Measurements from ENCODE around the gene GOLIM4. TPM values are rescaled to one million over a fixed set of nuclear protein-coding genes. Genes with fewer than 3 reads are reported as not detected.
"Not testable (repeated sequence)": the region's sequence is repeated elsewhere in the genome, so short reads cannot be mapped to it uniquely, and the experiment has no call there.

GOLIM4 gene
- polyA plus RNA-seq, result 1 to 10 TPM; 5.7 to 6.9 TPM

GRCh38 chr3:168095611-168096209, at the start of gene GOLIM4:
GOLIM4 (minus strand) TSS chr3:168095924; CDS start chr3:168095285, 639 bp downstream.
- no peaks in the 10 kb centered on the region for H3K27me3 ChIP-seq (ENCODE audit: control insufficient read depth in 1 of 2, insufficient read depth in 2 of 2, low read length in 2 of 2)
- H3K9me3 ChIP-seq (ENCODE audit: control insufficient read depth in 2 of 2, insufficient read depth in 1 of 2, low read depth in 1 of 2, low read length in 1 of 2), result no peaks in the 10 kb centered on the region
- H3K27ac ChIP-seq (ENCODE audit: low read depth in 2 of 2, low read length in 1 of 2), result peak within 1 kb of the TSS; percentile 89 to 96
- 0 to 1% methylated on average over 47 to 52 of the region's 52 CpGs for WGBS, 2 donors
- peak within 1 kb of the TSS; percentile 60 to 94 for H3K4me3 ChIP-seq (ENCODE audit: low read depth in 1 of 2, low read length in 2 of 2)
- H3K4me1 ChIP-seq (ENCODE audit: control insufficient read depth in 2 of 2, insufficient read depth in 2 of 2, low read length in 1 of 2), result no peaks in the 10 kb centered on the region
- no peaks in the 10 kb centered on the region for H3K36me3 ChIP-seq (ENCODE audit: control insufficient read depth in 2 of 2, insufficient read depth in 2 of 2, low read length in 1 of 2)

GRCh38 chr3:168141405-168141998, 45.8 kb upstream of the GOLIM4 start:
- Histone ChIP-seq H3K27ac (ENCODE audit: low read depth in 2 of 2, low read length in 1 of 2) (no peak overlapping the region), H3K36me3 (ENCODE audit: control insufficient read depth in 2 of 2, insufficient read depth in 2 of 2, low read length in 1 of 2) (no peaks in the 10 kb centered on the region), H3K9me3 (ENCODE audit: control insufficient read depth in 2 of 2, insufficient read depth in 1 of 2, low read depth in 1 of 2, low read length in 1 of 2) (no peaks in the 10 kb centered on the region), H3K4me1 (ENCODE audit: control insufficient read depth in 2 of 2, insufficient read depth in 2 of 2, low read length in 1 of 2) (no peaks in the 10 kb centered on the region), H3K27me3 (ENCODE audit: control insufficient read depth in 1 of 2, insufficient read depth in 2 of 2, low read length in 2 of 2) (no peaks in the 10 kb centered on the region), H3K4me3 (ENCODE audit: low read depth in 1 of 2, low read length in 2 of 2) (no peak overlapping the region)
- WGBS, 2 donors, result 84 to 88% methylated on average over 6 of the region's 6 CpGs

- WGBS, 2 donors, result 33 to 45% methylated on average over 3 of the region's 3 CpGs
- no peaks in the 10 kb centered on the region for H3K4me1 ChIP-seq (ENCODE audit: control insufficient read depth in 2 of 2, insufficient read depth in 2 of 2, low read length in 1 of 2)
- no peaks in the 10 kb centered on the region for H3K36me3 ChIP-seq (ENCODE audit: control insufficient read depth in 2 of 2, insufficient read depth in 2 of 2, low read length in 1 of 2)
Observed at GRCh38 chr3:168139947-168140346, 44.2 kb upstream of the GOLIM4 start.

DNA sequence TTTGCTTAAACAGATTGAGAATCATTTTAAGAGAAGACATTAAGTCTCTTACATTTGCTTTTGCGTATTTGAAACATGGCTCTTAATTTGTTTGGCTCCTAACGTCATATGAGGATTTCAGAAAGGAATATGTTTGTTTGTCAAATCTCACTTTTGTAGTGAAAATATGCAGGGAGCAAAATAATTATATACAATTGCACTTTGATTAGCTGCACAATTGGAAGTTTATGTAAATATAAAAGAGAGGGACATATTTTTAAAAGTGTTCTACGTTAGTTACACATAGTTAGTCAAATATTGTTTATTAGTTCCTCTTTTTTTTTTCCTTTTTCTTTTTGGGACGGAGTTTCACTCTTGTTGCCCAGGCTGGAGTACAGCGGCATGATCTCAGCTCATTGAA, 42.7 kb upstream of the GOLIM4 start:
- Histone ChIP-seq H3K36me3 (ENCODE audit: control insufficient read depth in 2 of 2, insufficient read depth in 2 of 2, low read length in 1 of 2) (no peaks in the 10 kb centered on the region), H3K4me3 (ENCODE audit: low read depth in 1 of 2, low read length in 2 of 2) (no peak overlapping the region), H3K27me3 (ENCODE audit: control insufficient read depth in 1 of 2, insufficient read depth in 2 of 2, low read length in 2 of 2) (no peaks in the 10 kb centered on the region), H3K9me3 (ENCODE audit: control insufficient read depth in 2 of 2, insufficient read depth in 1 of 2, low read depth in 1 of 2, low read length in 1 of 2) (no peaks in the 10 kb centered on the region), H3K27ac (ENCODE audit: low read depth in 2 of 2, low read length in 1 of 2) (no peak overlapping the region), H3K4me1 (ENCODE audit: control insufficient read depth in 2 of 2, insufficient read depth in 2 of 2, low read length in 1 of 2) (no peaks in the 10 kb centered on the region)
- WGBS, 2 donors, result 76 to 82% methylated on average over 5 of the region's 5 CpGs

More at GRCh38 chr3:168139947-168140346, 44.2 kb upstream of the GOLIM4 start:
- Histone ChIP-seq H3K27me3 (ENCODE audit: control insufficient read depth in 1 of 2, insufficient read depth in 2 of 2, low read length in 2 of 2) (no peaks in the 10 kb centered on the region), H3K27ac (ENCODE audit: low read depth in 2 of 2, low read length in 1 of 2) (no peak overlapping the region), H3K4me3 (ENCODE audit: low read depth in 1 of 2, low read length in 2 of 2) (no peak overlapping the region), H3K9me3 (ENCODE audit: control insufficient read depth in 2 of 2, insufficient read depth in 1 of 2, low read depth in 1 of 2, low read length in 1 of 2) (no peaks in the 10 kb centered on the region)

GRCh38 chr3:168134931-168135330, 39.2 kb upstream of the GOLIM4 start:
- H3K9me3 ChIP-seq (ENCODE audit: control insufficient read depth in 2 of 2, insufficient read depth in 1 of 2, low read depth in 1 of 2, low read length in 1 of 2), result no peaks in the 10 kb centered on the region
- H3K36me3 ChIP-seq (ENCODE audit: control insufficient read depth in 2 of 2, insufficient read depth in 2 of 2, low read length in 1 of 2), result no peaks in the 10 kb centered on the region
- no peaks in the 10 kb centered on the region for H3K4me1 ChIP-seq (ENCODE audit: control insufficient read depth in 2 of 2, insufficient read depth in 2 of 2, low read length in 1 of 2)
- H3K27me3 ChIP-seq (ENCODE audit: control insufficient read depth in 1 of 2, insufficient read depth in 2 of 2, low read length in 2 of 2), result no peaks in the 10 kb centered on the region
- H3K4me3 ChIP-seq (ENCODE audit: low read depth in 1 of 2, low read length in 2 of 2), result no peak overlapping the region
- no peak overlapping the region for H3K27ac ChIP-seq (ENCODE audit: low read depth in 2 of 2, low read length in 1 of 2)
- WGBS, 2 donors, result 65% methylated on average over 5 of the region's 5 CpGs

- H3K9me3 ChIP-seq (ENCODE audit: control insufficient read depth in 2 of 2, insufficient read depth in 1 of 2, low read depth in 1 of 2, low read length in 1 of 2); H3K27me3 ChIP-seq (ENCODE audit: control insufficient read depth in 1 of 2, insufficient read depth in 2 of 2, low read length in 2 of 2); H3K4me1 ChIP-seq (ENCODE audit: control insufficient read depth in 2 of 2, insufficient read depth in 2 of 2, low read length in 1 of 2); H3K27ac ChIP-seq (ENCODE audit: low read depth in 2 of 2, low read length in 1 of 2); H3K4me3 ChIP-seq (ENCODE audit: low read depth in 1 of 2, low read length in 2 of 2); H3K36me3 ChIP-seq (ENCODE audit: control insufficient read depth in 2 of 2, insufficient read depth in 2 of 2, low read length in 1 of 2): not testable (repeated sequence)
- WGBS, 2 donors, result 90 to 93% methylated on average over 3 of the region's 3 CpGs
Observed at GRCh38 chr3:168130250-168130649, 34.5 kb upstream of the GOLIM4 start.

GRCh38 chr3:168128463-168128862, 32.7 kb upstream of the GOLIM4 start:
- H3K27ac ChIP-seq (ENCODE audit: low read depth in 2 of 2, low read length in 1 of 2); H3K27me3 ChIP-seq (ENCODE audit: control insufficient read depth in 1 of 2, insufficient read depth in 2 of 2, low read length in 2 of 2); H3K36me3 ChIP-seq (ENCODE audit: control insufficient read depth in 2 of 2, insufficient read depth in 2 of 2, low read length in 1 of 2); H3K4me3 ChIP-seq (ENCODE audit: low read depth in 1 of 2, low read length in 2 of 2); H3K9me3 ChIP-seq (ENCODE audit: control insufficient read depth in 2 of 2, insufficient read depth in 1 of 2, low read depth in 1 of 2, low read length in 1 of 2); H3K4me1 ChIP-seq (ENCODE audit: control insufficient read depth in 2 of 2, insufficient read depth in 2 of 2, low read length in 1 of 2): not testable (repeated sequence)
- WGBS, 2 donors, result 97% methylated on average over 8 of the region's 8 CpGs

GRCh38 chr3:168127466-168127865, 31.7 kb upstream of the GOLIM4 start:
- Histone ChIP-seq H3K27me3 (ENCODE audit: control insufficient read depth in 1 of 2, insufficient read depth in 2 of 2, low read length in 2 of 2) (no peaks in the 10 kb centered on the region), H3K9me3 (ENCODE audit: control insufficient read depth in 2 of 2, insufficient read depth in 1 of 2, low read depth in 1 of 2, low read length in 1 of 2) (peaks cover 0 to 4% of the 10 kb centered on the region in 2 donors), H3K36me3 (ENCODE audit: control insufficient read depth in 2 of 2, insufficient read depth in 2 of 2, low read length in 1 of 2) (no peaks in the 10 kb centered on the region), H3K4me3 (ENCODE audit: low read depth in 1 of 2, low read length in 2 of 2) (no peak overlapping the region), H3K4me1 (ENCODE audit: control insufficient read depth in 2 of 2, insufficient read depth in 2 of 2, low read length in 1 of 2) (no peaks in the 10 kb centered on the region), H3K27ac (ENCODE audit: low read depth in 2 of 2, low read length in 1 of 2) (no peak overlapping the region)
- WGBS, 2 donors, result 92 to 96% methylated on average over 1 of the region's 1 CpG

DNA sequence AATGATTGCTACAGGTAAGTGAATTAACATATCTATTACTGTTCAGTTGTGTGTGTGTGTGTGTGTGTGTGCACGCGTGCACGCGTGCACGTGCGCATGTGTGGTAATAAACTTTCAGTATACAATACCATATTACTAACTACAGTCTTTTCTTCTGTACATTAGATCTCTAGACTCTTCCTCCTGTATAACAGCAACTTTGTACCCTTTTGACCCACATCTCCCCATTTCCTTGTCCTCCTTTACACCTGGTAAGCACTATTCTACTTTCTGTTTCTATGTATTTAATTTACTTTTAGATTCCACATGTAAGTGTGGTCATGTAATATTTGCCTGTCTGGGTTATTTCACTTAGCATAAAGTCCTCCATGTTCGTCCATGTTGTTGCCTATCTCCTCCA, 29.1 kb upstream of the GOLIM4 start:
- Histone ChIP-seq H3K4me1 (ENCODE audit: control insufficient read depth in 2 of 2, insufficient read depth in 2 of 2, low read length in 1 of 2) (no peaks in the 10 kb centered on the region), H3K27ac (ENCODE audit: low read depth in 2 of 2, low read length in 1 of 2) (no peak overlapping the region), H3K9me3 (ENCODE audit: control insufficient read depth in 2 of 2, insufficient read depth in 1 of 2, low read depth in 1 of 2, low read length in 1 of 2) (peaks cover 0 to 4% of the 10 kb centered on the region in 2 donors), H3K36me3 (ENCODE audit: control insufficient read depth in 2 of 2, insufficient read depth in 2 of 2, low read length in 1 of 2) (no peaks in the 10 kb centered on the region), H3K27me3 (ENCODE audit: control insufficient read depth in 1 of 2, insufficient read depth in 2 of 2, low read length in 2 of 2) (no peaks in the 10 kb centered on the region), H3K4me3 (ENCODE audit: low read depth in 1 of 2, low read length in 2 of 2) (no peak overlapping the region)
- 92 to 97% methylated on average over 7 of the region's 7 CpGs for WGBS, 2 donors

DNA sequence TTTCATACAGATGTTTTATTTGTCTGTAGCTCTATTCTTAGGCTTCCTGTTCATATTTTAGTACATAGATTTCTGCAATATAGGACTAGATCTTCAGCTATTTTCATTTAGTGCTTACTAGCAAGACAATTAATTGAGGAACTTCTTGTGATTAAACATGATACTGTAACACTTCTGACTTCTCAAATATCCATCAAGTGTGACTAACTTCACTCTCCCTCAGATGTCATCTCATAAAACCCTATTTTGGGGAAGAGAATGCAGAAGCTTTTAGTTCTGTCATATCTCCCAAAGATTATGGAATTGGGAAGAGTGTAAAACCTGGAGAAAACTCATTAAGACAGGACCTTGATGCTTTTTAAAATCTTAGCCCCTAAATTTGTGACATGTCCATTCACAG, 28.6 kb upstream of the GOLIM4 start:
- Histone ChIP-seq H3K9me3 (ENCODE audit: control insufficient read depth in 2 of 2, insufficient read depth in 1 of 2, low read depth in 1 of 2, low read length in 1 of 2) (peaks cover 0 to 4% of the 10 kb centered on the region in 2 donors), H3K27ac (ENCODE audit: low read depth in 2 of 2, low read length in 1 of 2) (no peak overlapping the region), H3K27me3 (ENCODE audit: control insufficient read depth in 1 of 2, insufficient read depth in 2 of 2, low read length in 2 of 2) (no peaks in the 10 kb centered on the region), H3K4me3 (ENCODE audit: low read depth in 1 of 2, low read length in 2 of 2) (no peak overlapping the region), H3K36me3 (ENCODE audit: control insufficient read depth in 2 of 2, insufficient read depth in 2 of 2, low read length in 1 of 2) (no peaks in the 10 kb centered on the region), H3K4me1 (ENCODE audit: control insufficient read depth in 2 of 2, insufficient read depth in 2 of 2, low read length in 1 of 2) (no peaks in the 10 kb centered on the region)

Data from esophagus (tissue), 2 donors.